Mucosa of descending colon (tissue), 3 donors: ENCODE data around the gene ARSG. TPM values are rescaled to one million over a fixed set of nuclear protein-coding genes. Genes with fewer than 3 reads are reported as not detected.
A peak's percentile ranks its signal among the peaks of the same experiment; 100 is the strongest.

Experiments
- ATAC-seq: fragments of 200-7000 bp; cut with Tn5 transposase; one replicate; pipeline ENCODE4 v1.9.1; 2020; ENCODE audit warnings: mild to moderate bottlenecking, moderate library complexity
- DNase-seq, 3 donors: peaks; one replicate each; pipeline ENCODE4 v3.0.0-alpha.2; 2020
- H3K36me3 ChIP-seq: fragments of 200-600 bp; one replicate; pipeline ENCODE4 v1.8.0; 2021; ENCODE audit warnings: low read depth, mild to moderate bottlenecking
- H3K4me1 ChIP-seq: fragments of 200-600 bp; one replicate; pipeline ENCODE4 v1.8.0; 2021; ENCODE audit warnings: low read depth, mild to moderate bottlenecking
- H3K4me3 ChIP-seq: fragments of 200-600 bp; one replicate; pipeline ENCODE4 v1.8.0; 2021; ENCODE audit warnings: mild to moderate bottlenecking
- H3K9me3 ChIP-seq: fragments of 200-600 bp; one replicate; pipeline ENCODE4 v1.8.0; 2021; ENCODE audit warnings: mild to moderate bottlenecking
- intact Hi-C, 2 donors: fragments of 100-400 bp; cut with DNase I in 1 of 2; cut with micrococcal nuclease in 1 of 2; formaldehyde crosslinking; loops; one replicate each; pipeline versions ENCODE4 v1.11.0 to v1.11.1; 2022; cut with DNase I, micrococcal nuclease
- total RNA-seq, 3 donors: library from RNA; stranded (reverse); fragmentation: NEBNext Ultra II Directional in 2 of 3; extraction: Animal tissue kit (Norgen Biotek cat#: 25700) in 2 of 3; gene quantifications; one replicate each; pipeline versions ENCODE4 v1.2.1 to v1.2.4, GENCODE V29; 2021 to 2023
- TF ChIP-seq, protein P1 (sequence below): fragments of 200-600 bp; IDR thresholded peaks from one replicate; pipeline ENCODE4 v1.8.0; 2022; ENCODE audit warnings: antibody characterized with exemption, mild to moderate bottlenecking
- donor health status: DM: no; HTN: no; CAD: no; lungs with moderate emphysema.
- donor health status: DM: no; HTN: no; CAD: no.
- donor health status: DM: no; HTN: yes; CAD: no.

Gene ARSG
- total RNA-seq, 3 donors from 2014 or later: 1.7 to 3.1 (median 2.1) TPM

DNA sequence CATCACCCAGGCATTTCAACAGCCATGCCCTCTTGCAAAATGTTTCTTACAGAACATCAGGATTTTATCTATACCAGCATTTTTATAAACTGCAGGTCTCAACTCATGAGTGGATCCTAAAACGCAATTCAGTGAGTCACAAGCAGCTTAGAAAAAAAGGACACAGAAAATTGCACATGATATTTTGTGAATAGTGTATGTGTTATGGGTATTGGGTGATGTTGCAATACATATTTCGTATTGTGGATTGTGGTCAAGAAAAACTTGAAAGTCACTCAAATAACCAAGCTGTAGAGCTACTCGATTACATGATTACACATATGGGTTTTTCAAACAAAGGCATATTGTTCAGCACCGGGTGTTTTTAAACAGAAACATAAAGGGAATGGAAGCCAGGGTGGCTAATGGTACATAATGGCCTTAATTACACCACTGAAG, 164.6 kb downstream of the ARSG start:
- TF ChIP-seq, protein P1, sequence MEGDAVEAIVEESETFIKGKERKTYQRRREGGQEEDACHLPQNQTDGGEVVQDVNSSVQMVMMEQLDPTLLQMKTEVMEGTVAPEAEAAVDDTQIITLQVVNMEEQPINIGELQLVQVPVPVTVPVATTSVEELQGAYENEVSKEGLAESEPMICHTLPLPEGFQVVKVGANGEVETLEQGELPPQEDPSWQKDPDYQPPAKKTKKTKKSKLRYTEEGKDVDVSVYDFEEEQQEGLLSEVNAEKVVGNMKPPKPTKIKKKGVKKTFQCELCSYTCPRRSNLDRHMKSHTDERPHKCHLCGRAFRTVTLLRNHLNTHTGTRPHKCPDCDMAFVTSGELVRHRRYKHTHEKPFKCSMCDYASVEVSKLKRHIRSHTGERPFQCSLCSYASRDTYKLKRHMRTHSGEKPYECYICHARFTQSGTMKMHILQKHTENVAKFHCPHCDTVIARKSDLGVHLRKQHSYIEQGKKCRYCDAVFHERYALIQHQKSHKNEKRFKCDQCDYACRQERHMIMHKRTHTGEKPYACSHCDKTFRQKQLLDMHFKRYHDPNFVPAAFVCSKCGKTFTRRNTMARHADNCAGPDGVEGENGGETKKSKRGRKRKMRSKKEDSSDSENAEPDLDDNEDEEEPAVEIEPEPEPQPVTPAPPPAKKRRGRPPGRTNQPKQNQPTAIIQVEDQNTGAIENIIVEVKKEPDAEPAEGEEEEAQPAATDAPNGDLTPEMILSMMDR: no peak
- H3K4me1 ChIP-seq: peaks cover 43% of the 10 kb centered on the region
- DNase-seq (no peak), ATAC-seq (no peak)
- no peaks in the 10 kb centered on the region for H3K9me3 ChIP-seq
- no peak overlapping the region for H3K4me3 ChIP-seq
- no peaks in the 10 kb centered on the region for H3K36me3 ChIP-seq
- intact Hi-C loops: no loop called here

- peaks cover 37% of the 10 kb centered on the region for H3K4me1 ChIP-seq
- intact Hi-C loops: no loop called here
- H3K36me3 ChIP-seq: no peaks in the 10 kb centered on the region
- peak overlapping the region; percentile 56 for H3K4me3 ChIP-seq
- ATAC-seq (peak; percentile 73), DNase-seq (peak; percentile 83 to 89 (median 84))
- no peaks in the 10 kb centered on the region for H3K9me3 ChIP-seq
- TF ChIP-seq, protein P1: no peak
Measured at GRCh38 chr17:68456339-68457167, 165.3 kb downstream of the ARSG start.

GRCh38 chr17:68457168-68457538, 165.9 kb downstream of the ARSG start, which contains the start of gene WIPI1:
Gene WIPI1, minus strand, starts transcription at chr17:68457496. Its CDS starts 75 bp downstream, at chr17:68457421.
- intact Hi-C loops: no loop called here
- Histone ChIP-seq H3K4me3 (peak within 1 kb of the TSS; percentile 56), H3K4me1 (peaks cover 37% of the 10 kb centered on the region), H3K9me3 (no peaks in the 10 kb centered on the region), H3K36me3 (no peaks in the 10 kb centered on the region)
- peak; percentile 65 to 89 (median 82) for DNase-seq
- ATAC-seq: peak; percentile 27
- TF ChIP-seq, protein P1: no peak

GRCh38 chr17:68457539-68458259, 166.4 kb downstream of the ARSG start:
- peak; percentile 99 to 100 (median 99) for DNase-seq
- Histone ChIP-seq H3K9me3 (no peaks in the 10 kb centered on the region), H3K36me3 (no peaks in the 10 kb centered on the region), H3K4me3 (no peak overlapping the region), H3K4me1 (peaks cover 31% of the 10 kb centered on the region)
- peak; percentile 93 for ATAC-seq
- TF ChIP-seq, protein P1: no peak
- intact Hi-C loops: no loop called here

DNA sequence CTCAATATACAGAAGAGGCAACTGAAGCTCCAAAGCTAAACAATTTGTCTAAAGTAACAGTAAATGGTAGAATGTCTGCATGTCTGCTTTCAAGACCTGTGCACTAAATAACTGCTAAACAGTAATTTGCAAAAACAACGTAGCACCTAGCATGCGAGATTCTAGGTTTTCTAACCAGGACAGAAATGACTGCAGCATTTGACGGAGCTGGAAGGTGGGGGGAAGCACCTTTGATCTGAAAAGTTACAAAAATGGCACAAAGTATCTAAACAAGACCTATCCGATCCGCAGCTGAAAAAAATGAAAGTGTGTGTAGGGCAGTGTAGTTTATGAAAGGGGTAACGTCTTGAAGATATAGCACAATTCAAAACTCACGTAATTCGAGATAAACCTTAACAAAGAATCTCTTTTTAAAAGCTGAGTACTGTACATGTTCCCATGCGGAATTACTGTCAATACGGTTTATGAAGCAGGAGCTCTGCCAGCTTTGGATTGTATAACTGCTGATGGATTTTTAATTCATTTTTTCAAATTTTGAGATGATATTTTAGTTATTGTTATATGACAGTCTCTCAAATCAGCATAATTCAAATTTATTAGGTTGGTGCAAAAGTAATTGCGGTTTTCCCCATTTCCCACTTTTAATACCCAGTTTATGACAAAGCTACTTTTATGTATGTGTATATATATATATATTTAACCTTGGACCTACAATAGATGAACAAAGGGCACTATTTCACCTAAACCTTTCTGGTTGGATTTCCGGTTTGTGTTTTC, 167.2 kb downstream of the ARSG start:
- no peak overlapping the region for H3K4me3 ChIP-seq
- TF ChIP-seq, protein P1: no peak

More for the DNA sequence above, 167.2 kb downstream of the ARSG start:
- no peaks in the 10 kb centered on the region for H3K36me3 ChIP-seq
- peaks cover 28% of the 10 kb centered on the region for H3K4me1 ChIP-seq
- H3K9me3 ChIP-seq: no peaks in the 10 kb centered on the region
- ATAC-seq: no peak
- DNase-seq: peak in 1 of 3 donors; percentile 28
- intact Hi-C loops: no loop called here
